SK-N-SH treated with all-trans-retinoic acid at 6 μM for 48 hours (cell line): ENCODE data around the gene OR8B8.
"Not testable (repeated sequence)": the region's sequence is repeated elsewhere in the genome, so short reads cannot be mapped to it uniquely, and the experiment has no call there.

Experiments
- ATAC-seq: fragments of 200-7000 bp; cut with Tn5 transposase; 3 replicates; pipeline ENCODE4 v1.9.1; 2020; ENCODE audit warnings: mild to moderate bottlenecking, moderate library complexity
- ARNTL ChIP-seq: fragments of 450-650 bp; formaldehyde crosslinking; IDR thresholded peaks from 2 replicates; pipeline ENCODE4 v1.5.0; 2020; ENCODE audit warnings: low read depth, mild to moderate bottlenecking, moderate library complexity, borderline replicate concordance
- BACH2 ChIP-seq: fragments of 250-450 bp; sonication (Bioruptor Pico); IDR thresholded peaks from 2 replicates; pipeline ENCODE4 v1.9.0; 2021; ENCODE audit warnings: mild to moderate bottlenecking, borderline replicate concordance
- CREB5 ChIP-seq: fragments of 250-450 bp; sonication (Bioruptor Pico); IDR thresholded peaks from 2 replicates; pipeline ENCODE4 v1.5.1; 2020; ENCODE audit warnings: low read depth, mild to moderate bottlenecking, moderate library complexity
- CSDC2 ChIP-seq: fragments of 250-450 bp; sonication (Bioruptor Pico); IDR thresholded peaks from 2 replicates; pipeline ENCODE4 v1.5.0; 2020; ENCODE audit warnings: mild to moderate bottlenecking, moderate library complexity
- ESRRG ChIP-seq: fragments of 250-450 bp; sonication (Bioruptor Pico); IDR thresholded peaks from 2 replicates; pipeline ENCODE4 v1.6.1; 2021; ENCODE audit warnings: mild to moderate bottlenecking
- GLIS3 ChIP-seq: fragments of 250-450 bp; sonication (Bioruptor Pico); IDR thresholded peaks from 2 replicates; pipeline ENCODE4 v1.5.0; 2020; ENCODE audit warnings: mild to moderate bottlenecking, moderate library complexity
- ISL1 ChIP-seq: fragments of 250-450 bp; sonication (Bioruptor Pico); IDR thresholded peaks from 2 replicates; pipeline ENCODE4 v2.1.2; 2022; ENCODE audit warnings: mild to moderate bottlenecking, moderate library complexity
- PATZ1 ChIP-seq: fragments of 250-450 bp; sonication (Bioruptor Pico); IDR thresholded peaks from 2 replicates; pipeline ENCODE4 v1.8.0; 2020; ENCODE audit warnings: mild to moderate bottlenecking, moderate library complexity, borderline replicate concordance
- PPARA ChIP-seq: fragments of 250-450 bp; sonication (Bioruptor Pico); IDR thresholded peaks from 2 replicates; pipeline ENCODE4 v1.5.0; 2020; ENCODE audit warnings: mild to moderate bottlenecking, borderline replicate concordance
- RARB ChIP-seq: fragments of 250-450 bp; sonication (Bioruptor Pico); IDR thresholded peaks from 2 replicates; pipeline ENCODE4 v1.8.0; 2021; ENCODE audit warnings: mild to moderate bottlenecking, moderate library complexity
- SNAI2 ChIP-seq: fragments of 250-450 bp; sonication (Bioruptor Pico); IDR thresholded peaks from 2 replicates; pipeline ENCODE4 v1.5.0; 2020; ENCODE audit warnings: mild to moderate bottlenecking, moderate library complexity
- TOX ChIP-seq: fragments of 250-450 bp; sonication (Bioruptor Pico); IDR thresholded peaks from 2 replicates; pipeline ENCODE4 v1.8.0; 2021; ENCODE audit warnings: mild to moderate bottlenecking, moderate library complexity, borderline replicate concordance
- ZC3H10 ChIP-seq: fragments of 250-450 bp; sonication (Bioruptor Pico); IDR thresholded peaks from 2 replicates; pipeline ENCODE4 v1.5.1; 2021; ENCODE audit warnings: mild to moderate bottlenecking, moderate library complexity
- ZFP3 ChIP-seq: fragments of 250-450 bp; sonication (Bioruptor Pico); IDR thresholded peaks from 2 replicates; pipeline ENCODE4 v1.5.0; 2020; ENCODE audit warnings: mild to moderate bottlenecking, moderate library complexity
- ZFP30 ChIP-seq: fragments of 450-650 bp; formaldehyde crosslinking; IDR thresholded peaks from 2 replicates; pipeline ENCODE4 v1.5.0; 2022; ENCODE audit warnings: mild to moderate bottlenecking, moderate library complexity
- ZNF565 ChIP-seq: fragments of 450-650 bp; formaldehyde crosslinking; conservative IDR thresholded peaks from 2 replicates; pipeline ENCODE4 v1.5.0; 2020; ENCODE audit warnings: low read depth, mild to moderate bottlenecking, moderate library complexity
- ZNF70 ChIP-seq: fragments of 450-650 bp; formaldehyde crosslinking; IDR thresholded peaks from 2 replicates; pipeline ENCODE4 v1.5.0; 2020; ENCODE audit warnings: mild to moderate bottlenecking, moderate library complexity
- ZNF8 ChIP-seq: fragments of 450-650 bp; formaldehyde crosslinking; IDR thresholded peaks from 2 replicates; pipeline ENCODE4 v1.5.0; 2020; ENCODE audit warnings: mild to moderate bottlenecking, moderate library complexity
- TF ChIP-seq, protein P1 (sequence below): fragments of 250-450 bp; sonication (Bioruptor Pico); IDR thresholded peaks from 2 replicates; pipeline ENCODE4 v1.5.0; 2020; ENCODE audit warnings: mild to moderate bottlenecking, moderate library complexity
- TF ChIP-seq, protein P2 (sequence below): fragments of 250-450 bp; sonication (Bioruptor Pico); IDR thresholded peaks from 2 replicates; pipeline ENCODE4 v1.8.0; 2021; ENCODE audit warnings: low read depth, mild to moderate bottlenecking, moderate library complexity, borderline replicate concordance
- TF ChIP-seq, protein P3 (sequence below): fragments of 250-450 bp; sonication (Bioruptor Pico); IDR thresholded peaks from 2 replicates; pipeline ENCODE4 v1.5.1; 2021; ENCODE audit warnings: mild to moderate bottlenecking, moderate library complexity

The OR8B8 gene

DNA sequence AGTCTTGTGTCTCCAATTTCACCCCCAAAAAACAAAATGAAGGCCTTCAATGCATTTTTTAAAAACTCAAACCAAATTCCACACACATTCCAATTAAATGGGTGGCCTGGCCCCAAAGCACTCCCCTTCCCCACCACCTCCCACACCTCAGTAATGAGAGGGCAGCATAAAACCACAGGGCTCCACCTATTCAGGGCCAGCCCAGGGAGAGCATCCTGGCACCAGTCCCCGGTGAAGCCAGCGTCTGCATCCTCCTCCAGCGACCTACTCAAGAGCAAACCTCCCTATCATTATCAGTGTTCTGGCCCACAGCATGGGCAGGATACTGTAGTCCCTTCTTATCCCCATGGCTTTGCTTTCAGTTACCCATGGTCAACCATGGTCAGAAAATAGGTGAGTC, 17.8 kb upstream of the OR8B8 start:
- no peak for ATAC-seq
- TF ChIP-seq ISL1 (CRISPR knock-in tag) (no peak), CREB5 (CRISPR knock-in tag) (no peak), ZNF565 (no peak), ZNF70 (CRISPR knock-in tag) (no peak), ARNTL (CRISPR knock-in tag) (no peak), ZFP30 (no peak), PATZ1 (no peak), SNAI2 (CRISPR knock-in tag) (no peak), BACH2 (no peak)
- TF ChIP-seq, protein P1, sequence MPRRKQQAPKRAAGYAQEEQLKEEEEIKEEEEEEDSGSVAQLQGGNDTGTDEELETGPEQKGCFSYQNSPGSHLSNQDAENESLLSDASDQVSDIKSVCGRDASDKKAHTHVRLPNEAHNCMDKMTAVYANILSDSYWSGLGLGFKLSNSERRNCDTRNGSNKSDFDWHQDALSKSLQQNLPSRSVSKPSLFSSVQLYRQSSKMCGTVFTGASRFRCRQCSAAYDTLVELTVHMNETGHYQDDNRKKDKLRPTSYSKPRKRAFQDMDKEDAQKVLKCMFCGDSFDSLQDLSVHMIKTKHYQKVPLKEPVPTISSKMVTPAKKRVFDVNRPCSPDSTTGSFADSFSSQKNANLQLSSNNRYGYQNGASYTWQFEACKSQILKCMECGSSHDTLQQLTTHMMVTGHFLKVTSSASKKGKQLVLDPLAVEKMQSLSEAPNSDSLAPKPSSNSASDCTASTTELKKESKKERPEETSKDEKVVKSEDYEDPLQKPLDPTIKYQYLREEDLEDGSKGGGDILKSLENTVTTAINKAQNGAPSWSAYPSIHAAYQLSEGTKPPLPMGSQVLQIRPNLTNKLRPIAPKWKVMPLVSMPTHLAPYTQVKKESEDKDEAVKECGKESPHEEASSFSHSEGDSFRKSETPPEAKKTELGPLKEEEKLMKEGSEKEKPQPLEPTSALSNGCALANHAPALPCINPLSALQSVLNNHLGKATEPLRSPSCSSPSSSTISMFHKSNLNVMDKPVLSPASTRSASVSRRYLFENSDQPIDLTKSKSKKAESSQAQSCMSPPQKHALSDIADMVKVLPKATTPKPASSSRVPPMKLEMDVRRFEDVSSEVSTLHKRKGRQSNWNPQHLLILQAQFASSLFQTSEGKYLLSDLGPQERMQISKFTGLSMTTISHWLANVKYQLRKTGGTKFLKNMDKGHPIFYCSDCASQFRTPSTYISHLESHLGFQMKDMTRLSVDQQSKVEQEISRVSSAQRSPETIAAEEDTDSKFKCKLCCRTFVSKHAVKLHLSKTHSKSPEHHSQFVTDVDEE (CRISPR knock-in tag) = no peak

GRCh38 chr11:124460459-124460858, 15.0 kb upstream of the OR8B8 start:
- ATAC-seq = no peak
- TF ChIP-seq BACH2 (no peak), PPARA (CRISPR knock-in tag) (no peak), ZFP30 (no peak), ESRRG (CRISPR knock-in tag) (no peak), ZNF70 (CRISPR knock-in tag) (no peak), CSDC2 (CRISPR knock-in tag) (no peak), ZNF8 (CRISPR knock-in tag) (no peak), CREB5 (CRISPR knock-in tag) (no peak), ISL1 (CRISPR knock-in tag) (no peak), GLIS3 (CRISPR knock-in tag) (no peak), ZC3H10 (CRISPR knock-in tag) (no peak), RARB (CRISPR knock-in tag) (no peak), SNAI2 (CRISPR knock-in tag) (no peak), ZNF565 (no peak), ZFP3 (CRISPR knock-in tag) (no peak), TOX (CRISPR knock-in tag) (no peak), PATZ1 (no peak)
- TF ChIP-seq, protein P1 (CRISPR knock-in tag) = no peak
- TF ChIP-seq, protein P2, sequence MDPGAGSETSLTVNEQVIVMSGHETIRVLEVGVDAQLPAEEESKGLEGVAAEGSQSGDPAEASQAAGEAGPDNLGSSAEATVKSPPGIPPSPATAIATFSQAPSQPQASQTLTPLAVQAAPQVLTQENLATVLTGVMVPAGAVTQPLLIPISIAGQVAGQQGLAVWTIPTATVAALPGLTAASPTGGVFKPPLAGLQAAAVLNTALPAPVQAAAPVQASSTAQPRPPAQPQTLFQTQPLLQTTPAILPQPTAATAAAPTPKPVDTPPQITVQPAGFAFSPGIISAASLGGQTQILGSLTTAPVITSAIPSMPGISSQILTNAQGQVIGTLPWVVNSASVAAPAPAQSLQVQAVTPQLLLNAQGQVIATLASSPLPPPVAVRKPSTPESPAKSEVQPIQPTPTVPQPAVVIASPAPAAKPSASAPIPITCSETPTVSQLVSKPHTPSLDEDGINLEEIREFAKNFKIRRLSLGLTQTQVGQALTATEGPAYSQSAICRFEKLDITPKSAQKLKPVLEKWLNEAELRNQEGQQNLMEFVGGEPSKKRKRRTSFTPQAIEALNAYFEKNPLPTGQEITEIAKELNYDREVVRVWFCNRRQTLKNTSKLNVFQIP (CRISPR knock-in tag) = no peak
- TF ChIP-seq, protein P3, sequence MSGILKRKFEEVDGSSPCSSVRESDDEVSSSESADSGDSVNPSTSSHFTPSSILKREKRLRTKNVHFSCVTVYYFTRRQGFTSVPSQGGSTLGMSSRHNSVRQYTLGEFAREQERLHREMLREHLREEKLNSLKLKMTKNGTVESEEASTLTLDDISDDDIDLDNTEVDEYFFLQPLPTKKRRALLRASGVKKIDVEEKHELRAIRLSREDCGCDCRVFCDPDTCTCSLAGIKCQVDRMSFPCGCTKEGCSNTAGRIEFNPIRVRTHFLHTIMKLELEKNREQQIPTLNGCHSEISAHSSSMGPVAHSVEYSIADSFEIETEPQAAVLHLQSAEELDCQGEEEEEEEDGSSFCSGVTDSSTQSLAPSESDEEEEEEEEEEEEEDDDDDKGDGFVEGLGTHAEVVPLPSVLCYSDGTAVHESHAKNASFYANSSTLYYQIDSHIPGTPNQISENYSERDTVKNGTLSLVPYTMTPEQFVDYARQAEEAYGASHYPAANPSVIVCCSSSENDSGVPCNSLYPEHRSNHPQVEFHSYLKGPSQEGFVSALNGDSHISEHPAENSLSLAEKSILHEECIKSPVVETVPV (CRISPR knock-in tag) = no peak

GRCh38 chr11:124459379-124459778, 13.9 kb upstream of the OR8B8 start:
- not testable (repeated sequence) for ATAC-seq
